Activated naive CD8-positive, alpha-beta T cell treated with anti-CD3 and anti-CD28 coated beads for 36 hours (primary cell): Measurements from ENCODE around the gene LCK. TPM values are rescaled to one million over a fixed set of nuclear protein-coding genes. Genes with fewer than 3 reads are reported as not detected.

Experiments used
- DNase-seq: peaks from one replicate; pipeline ENCODE4 v3.0.0; 2021
- H3K27ac Mint-ChIP-seq: one replicate; pipeline ENCODE4 v1.8.0; 2022; ENCODE audit warnings: mild to moderate bottlenecking, moderate library complexity, mixed read lengths
- H3K27me3 Mint-ChIP-seq: one replicate; pipeline ENCODE4 v1.8.0; 2022; ENCODE audit warnings: mild to moderate bottlenecking, mixed read lengths
- H3K36me3 Mint-ChIP-seq: one replicate; pipeline ENCODE4 v1.8.0; 2021; ENCODE audit warnings: mild to moderate bottlenecking, mixed read lengths
- H3K4me1 Mint-ChIP-seq: one replicate; pipeline ENCODE4 v1.8.0; 2021; ENCODE audit warnings: mixed read lengths
- H3K4me3 Mint-ChIP-seq: one replicate; pipeline ENCODE4 v1.8.0; 2022; ENCODE audit warnings: mild to moderate bottlenecking, moderate library complexity, mixed read lengths
- H3K9me3 Mint-ChIP-seq: one replicate; pipeline ENCODE4 v1.8.0; 2022; ENCODE audit warnings: mixed read lengths
- total RNA-seq, 2 experiments: library from RNA; stranded (reverse); gene quantifications; one replicate each; pipeline ENCODE4 v1.2.3, GENCODE V29; 2021

The LCK gene
- 100 to 1,000 TPM; 285 to 286 TPM for total RNA-seq

DNA sequence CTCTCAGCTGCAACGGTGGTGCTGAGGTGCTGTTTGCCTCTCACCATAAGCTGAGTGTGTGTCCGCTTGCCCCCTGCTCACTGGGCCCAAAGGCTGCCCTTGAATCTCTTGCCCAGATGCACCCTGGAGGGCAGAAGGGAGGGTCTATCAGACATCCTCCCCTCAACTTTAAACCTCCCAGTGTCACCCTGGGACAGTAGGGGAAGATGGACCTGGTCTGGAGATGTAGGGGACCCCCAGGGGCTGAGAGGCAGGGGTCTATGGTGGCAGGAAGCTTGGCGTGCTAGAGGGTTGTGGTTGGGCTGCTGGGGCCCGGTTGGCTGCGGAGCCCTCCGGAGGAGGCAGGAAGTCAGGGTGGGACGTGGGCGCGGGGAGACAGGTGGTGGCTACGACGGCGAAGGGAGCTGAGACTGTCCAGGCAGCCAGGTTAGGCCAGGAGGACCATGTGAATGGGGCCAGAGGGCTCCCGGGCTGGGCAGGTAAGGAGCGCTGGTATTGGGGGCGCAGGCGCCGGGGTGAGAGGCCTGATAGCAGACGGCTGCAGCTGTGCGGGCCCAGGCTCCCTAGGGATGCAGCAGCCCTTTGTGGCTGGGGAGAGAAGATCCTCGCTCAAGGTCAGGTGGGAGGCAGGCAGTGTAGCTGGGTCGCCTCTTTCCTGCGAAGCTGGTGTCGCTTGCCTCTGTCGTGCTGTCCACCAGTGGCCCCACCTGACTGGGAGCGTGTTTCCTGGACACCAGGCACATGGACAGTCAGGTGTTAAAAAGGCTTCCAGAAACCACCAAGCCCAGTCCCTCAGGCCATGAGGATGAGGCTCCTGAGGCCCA lies at the start of gene LCK:
Gene LCK, plus strand, starts transcription at position 373 of the 824 bp plus-strand sequence. CDS start 23,065 bp downstream, outside the sequence.
- Mint-ChIP-seq H3K9me3 (no peaks in the 10 kb centered on the region), H3K36me3 (peaks cover 40% of the 10 kb centered on the region)

GRCh38 chr1:32204943-32205361 lies 46.1 kb upstream of the LCK start:
- Mint-ChIP-seq H3K4me3 (peak overlapping the region; percentile 92), H3K36me3 (peaks cover 19% of the 10 kb centered on the region), H3K27me3 (no peaks in the 10 kb centered on the region), H3K9me3 (no peaks in the 10 kb centered on the region), H3K27ac (peak overlapping the region; percentile 63), H3K4me1 (peaks cover 32% of the 10 kb centered on the region)
- no peak for DNase-seq

More for the DNA sequence above, at the start of gene LCK:
- Mint-ChIP-seq H3K27ac (peak within 1 kb of the TSS; percentile 92), H3K27me3 (no peaks in the 10 kb centered on the region), H3K4me1 (peaks cover 61% of the 10 kb centered on the region), H3K4me3 (peak within 1 kb of the TSS; percentile 97)
- peak; percentile 85 for DNase-seq

GRCh38 chr1:32205401-32206370 lies 45.4 kb upstream of the LCK start, which contains the start of gene IQCC:
Gene IQCC, plus strand, starts transcription at chr1:32205671. Its CDS starts 11 bp downstream, at chr1:32205682.
- H3K27me3 Mint-ChIP-seq = no peaks in the 10 kb centered on the region
- H3K9me3 Mint-ChIP-seq = no peaks in the 10 kb centered on the region
- peaks cover 19% of the 10 kb centered on the region for H3K36me3 Mint-ChIP-seq
- peak; percentile 91 for DNase-seq
- H3K4me3 Mint-ChIP-seq = peak within 1 kb of the TSS; percentile 92
- peak within 1 kb of the TSS; percentile 82 for H3K27ac Mint-ChIP-seq
- H3K4me1 Mint-ChIP-seq = peaks cover 29% of the 10 kb centered on the region

GRCh38 chr1:32208469-32208868 lies 42.6 kb upstream of the LCK start:
- H3K9me3 Mint-ChIP-seq = no peaks in the 10 kb centered on the region
- H3K4me1 Mint-ChIP-seq = peaks cover 13% of the 10 kb centered on the region
- H3K36me3 Mint-ChIP-seq = peaks cover 15% of the 10 kb centered on the region
- no peak overlapping the region for H3K4me3 Mint-ChIP-seq
- H3K27me3 Mint-ChIP-seq = no peaks in the 10 kb centered on the region
- peak overlapping the region; percentile 29 for H3K27ac Mint-ChIP-seq
- no peak for DNase-seq

GRCh38 chr1:32208891-32209328 lies 42.2 kb upstream of the LCK start, which contains the start of gene DCDC2B:
Gene DCDC2B, plus strand, starts transcription at chr1:32209089. Its CDS starts 5 bp downstream, at chr1:32209094.
- Mint-ChIP-seq H3K27ac (peak within 1 kb of the TSS; percentile 29), H3K9me3 (no peaks in the 10 kb centered on the region), H3K27me3 (no peaks in the 10 kb centered on the region), H3K4me3 (no peak within 1 kb of the TSS), H3K4me1 (peaks cover 12% of the 10 kb centered on the region), H3K36me3 (peaks cover 13% of the 10 kb centered on the region)
- no peak for DNase-seq

- H3K27me3 Mint-ChIP-seq = no peaks in the 10 kb centered on the region
- no peak overlapping the region for H3K4me3 Mint-ChIP-seq
- DNase-seq = peak; percentile 44
- H3K4me1 Mint-ChIP-seq = peaks cover 9% of the 10 kb centered on the region
- no peaks in the 10 kb centered on the region for H3K9me3 Mint-ChIP-seq
- H3K27ac Mint-ChIP-seq = no peak overlapping the region
- peaks cover 1% of the 10 kb centered on the region for H3K36me3 Mint-ChIP-seq
Measured at GRCh38 chr1:32215629-32216480, 35.2 kb upstream of the LCK start.

GRCh38 chr1:32216566-32216965 lies 34.5 kb upstream of the LCK start:
- Mint-ChIP-seq H3K36me3 (peaks cover 1% of the 10 kb centered on the region), H3K27me3 (no peaks in the 10 kb centered on the region), H3K9me3 (no peaks in the 10 kb centered on the region), H3K4me1 (peaks cover 16% of the 10 kb centered on the region), H3K27ac (no peak overlapping the region), H3K4me3 (no peak overlapping the region)
- no peak for DNase-seq

DNA sequence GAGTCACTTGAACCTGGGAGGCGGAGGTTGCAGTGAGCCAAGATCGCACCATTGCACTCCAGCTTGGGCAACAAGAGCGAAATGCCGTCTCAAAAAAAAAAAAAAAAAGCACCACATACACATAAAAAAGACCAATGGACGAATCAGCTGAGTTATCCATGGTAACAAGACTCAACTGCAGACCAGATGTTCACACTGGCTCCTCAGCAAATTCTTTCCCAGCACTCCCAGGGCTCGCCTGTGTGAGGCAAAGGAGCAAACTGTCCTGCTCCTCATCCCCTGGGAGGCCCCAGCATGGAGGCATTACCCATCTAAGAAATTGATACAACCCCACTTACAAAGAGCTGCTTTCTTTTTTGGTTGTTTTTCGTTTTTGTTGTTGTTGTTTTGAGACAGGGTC lies 32.0 kb upstream of the LCK start:
- DNase-seq = no peak
- H3K27ac Mint-ChIP-seq = no peak overlapping the region
- no peaks in the 10 kb centered on the region for H3K27me3 Mint-ChIP-seq
- no peak overlapping the region for H3K4me3 Mint-ChIP-seq
- H3K36me3 Mint-ChIP-seq = peaks cover 15% of the 10 kb centered on the region
- H3K9me3 Mint-ChIP-seq = no peaks in the 10 kb centered on the region
- H3K4me1 Mint-ChIP-seq = peaks cover 26% of the 10 kb centered on the region

GRCh38 chr1:32220746-32221580 lies 30.1 kb upstream of the LCK start:
- peaks cover 30% of the 10 kb centered on the region for H3K4me1 Mint-ChIP-seq
- H3K27ac Mint-ChIP-seq = peak overlapping the region; percentile 96
- H3K36me3 Mint-ChIP-seq = peaks cover 22% of the 10 kb centered on the region
- H3K27me3 Mint-ChIP-seq = no peaks in the 10 kb centered on the region
- H3K9me3 Mint-ChIP-seq = no peaks in the 10 kb centered on the region
- DNase-seq = no peak
- peak overlapping the region; percentile 93 for H3K4me3 Mint-ChIP-seq

DNA sequence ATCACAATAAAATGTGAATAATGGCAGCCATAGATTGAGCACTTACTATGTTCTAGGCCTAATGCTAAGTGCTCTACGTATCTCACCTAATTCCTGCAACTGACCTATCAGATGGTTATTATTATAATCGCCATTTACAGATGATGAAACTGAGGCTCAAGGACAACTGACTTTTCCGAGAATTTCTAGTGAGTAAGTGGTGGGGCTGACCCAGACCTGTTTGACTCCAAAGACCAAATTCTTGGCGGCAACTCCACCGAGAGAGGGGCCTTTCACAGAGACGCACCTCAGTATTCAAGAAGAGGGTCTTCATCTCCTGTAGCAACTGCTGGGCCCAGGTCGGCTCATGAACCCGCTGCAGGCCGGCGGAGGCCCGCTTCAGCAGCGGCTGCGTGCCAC lies 29.5 kb upstream of the LCK start:
- Mint-ChIP-seq H3K4me1 (peaks cover 32% of the 10 kb centered on the region), H3K27ac (peak overlapping the region; percentile 96), H3K4me3 (peak overlapping the region; percentile 93), H3K27me3 (no peaks in the 10 kb centered on the region), H3K36me3 (peaks cover 23% of the 10 kb centered on the region), H3K9me3 (no peaks in the 10 kb centered on the region)
- no peak for DNase-seq

GRCh38 chr1:32221980-32222755 lies 28.9 kb upstream of the LCK start, which contains the start of the genes EIF3I and TMEM234:
Gene EIF3I, plus strand, starts transcription at chr1:32222407. Its CDS starts 35 bp downstream, at chr1:32222442.
Gene TMEM234, minus strand, starts transcription at chr1:32222353. Its CDS starts 31 bp downstream, at chr1:32222322.
- Mint-ChIP-seq H3K27ac (peak within 1 kb of the TSS; percentile 96), H3K4me1 (peaks cover 32% of the 10 kb centered on the region), H3K4me3 (peak within 1 kb of the TSS; percentile 93), H3K27me3 (no peaks in the 10 kb centered on the region), H3K36me3 (peaks cover 23% of the 10 kb centered on the region), H3K9me3 (no peaks in the 10 kb centered on the region)
- DNase-seq = peak; percentile 88

DNA sequence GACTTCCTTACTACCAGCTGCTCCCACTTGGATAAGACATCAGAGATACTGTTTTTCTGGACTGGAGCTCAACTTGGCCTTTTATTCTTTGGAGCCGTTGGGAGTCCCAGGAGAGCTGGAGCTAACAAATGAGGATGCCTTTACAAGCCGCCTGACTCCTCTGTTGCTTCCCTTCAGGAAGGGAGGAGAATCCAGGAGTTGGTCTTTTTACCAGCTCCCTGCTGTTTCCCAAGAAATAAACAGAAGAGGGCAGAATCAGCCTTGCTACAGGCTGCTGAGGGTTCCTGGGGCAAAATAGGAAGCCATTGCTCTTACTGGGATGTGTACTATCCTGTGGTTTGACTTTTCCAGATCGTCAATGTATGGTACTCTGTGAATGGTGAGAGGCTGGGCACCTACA lies 27.4 kb upstream of the LCK start:
- DNase-seq = no peak
- peaks cover 38% of the 10 kb centered on the region for H3K4me1 Mint-ChIP-seq
- no peaks in the 10 kb centered on the region for H3K9me3 Mint-ChIP-seq
- H3K27me3 Mint-ChIP-seq = no peaks in the 10 kb centered on the region
- H3K27ac Mint-ChIP-seq = peak overlapping the region; percentile 96
- H3K36me3 Mint-ChIP-seq = peaks cover 28% of the 10 kb centered on the region
- H3K4me3 Mint-ChIP-seq = peak overlapping the region; percentile 93

GRCh38 chr1:32224285-32224684 lies 26.8 kb upstream of the LCK start:
- H3K9me3 Mint-ChIP-seq = no peaks in the 10 kb centered on the region
- no peaks in the 10 kb centered on the region for H3K27me3 Mint-ChIP-seq
- H3K36me3 Mint-ChIP-seq = peaks cover 33% of the 10 kb centered on the region
- no peak for DNase-seq
- H3K27ac Mint-ChIP-seq = peak overlapping the region; percentile 62
- peak overlapping the region; percentile 93 for H3K4me3 Mint-ChIP-seq
- peaks cover 40% of the 10 kb centered on the region for H3K4me1 Mint-ChIP-seq
